GM12878 (cell line): ENCODE data around the gene ZCCHC24. TPM values are rescaled to one million over a fixed set of nuclear protein-coding genes. Genes with fewer than 3 reads are reported as not detected.

ENCODE experiments used
- ATAC-seq: fragments of 200-7000 bp; cut with Tn5 transposase; 3 replicates; pipeline ENCODE4 v1.9.1; 2020; ENCODE audit warnings: mild to moderate bottlenecking, moderate library complexity
- BruUV-seq: library from RNA; stranded (reverse); fragments of 400-500 nt; replicated peaks from 2 replicates; lab custom pipeline; 2021; lab: Mats Ljungman, UMichigan
- CTCF ChIA-PET: fragments of 300-600 bp; sonication (Branson Sonifier 250); formaldehyde crosslinking; extraction: SDS; loops from one replicate; lab custom pipeline; 2021; ENCODE audit warnings: inconsistent platforms; lab: Yijun Ruan, JAX
- POLR2A ChIA-PET: fragments of 350-600 bp; formaldehyde crosslinking; extraction: SDS; loops from one replicate; lab custom pipeline; 2021; ENCODE audit warnings: inconsistent platforms; lab: Charles Lee
- RAD21 ChIA-PET: fragments of 300-600 bp; sonication (Branson Sonifier 250); formaldehyde crosslinking; loops from one replicate; lab custom pipeline; 2023; ENCODE audit warnings: antibody characterized with exemption; ENCODE audit not compliant: unreplicated experiment; lab: Charles Lee
- SMC1A ChIA-PET: fragments of 300-600 bp; sonication (Branson Sonifier 250); formaldehyde crosslinking; loops from one replicate; lab custom pipeline; 2023; ENCODE audit not compliant: unreplicated experiment, uncharacterized antibody; lab: Charles Lee
- DNase-seq: peaks from one replicate; pipeline ENCODE4 v3.0.0-alpha.2; 2011; ENCODE audit warnings: low read depth, low spot score
- FAIRE-seq: peaks from 3 replicates; lab custom pipeline; 2011; peaks lifted over from hg19 to GRCh38; lab: Jason Lieb, UNC
- H2AFZ ChIP-seq: 2 replicates; pipeline ENCODE4 v1.6.0; 2011; ENCODE audit warnings: low read depth, low read length, control low read depth; ENCODE audit not compliant: control insufficient read depth
- H3K27ac ChIP-seq: 2 replicates; pipeline ENCODE4 v1.5.1; 2011; ENCODE audit warnings: control low read depth; ENCODE audit not compliant: control insufficient read depth, insufficient read depth
- H3K27me3 ChIP-seq, 2 experiments: replicated peaks in 1 of 2; 2 replicates each; pipeline versions ENCODE4 v1.6.0 to v1.6.1; 2011; ENCODE audit warnings: low read length in 1 of 2; ENCODE audit not compliant: control insufficient read depth in 2 of 2, insufficient read depth in 2 of 2
- H3K36me3 ChIP-seq, 2 experiments: 2 replicates each; pipeline ENCODE4 v1.5.1; 2011; ENCODE audit warnings: low read length in 1 of 2; ENCODE audit not compliant: control insufficient read depth in 2 of 2, insufficient read depth in 2 of 2
- H3K4me1 ChIP-seq: 2 replicates; pipeline ENCODE4 v1.6.1; 2011; ENCODE audit warnings: mild to moderate bottlenecking, low read length, moderate library complexity, mixed read lengths; ENCODE audit not compliant: control insufficient read depth, insufficient read depth
- H3K4me2 ChIP-seq: 2 replicates; pipeline ENCODE4 v1.6.0; 2011; ENCODE audit warnings: control low read depth; ENCODE audit not compliant: control insufficient read depth, insufficient read depth
- H3K4me3 ChIP-seq: fragments of 200-600 bp; sonication (generic); 2 replicates; pipeline ENCODE4 v1.5.1; 2016
- H3K79me2 ChIP-seq: 2 replicates; pipeline ENCODE4 v1.6.0; 2011; ENCODE audit warnings: low read length; ENCODE audit not compliant: control insufficient read depth, insufficient read depth
- H3K9ac ChIP-seq: 2 replicates; pipeline ENCODE4 v1.8.0; 2011; ENCODE audit warnings: low read length, control low read depth, mixed read lengths; ENCODE audit not compliant: control insufficient read depth, insufficient read depth
- H3K9me3 ChIP-seq: replicated peaks from 3 replicates; pipeline ENCODE4 v1.5.1; 2011; ENCODE audit warnings: mild to moderate bottlenecking, low read length; ENCODE audit not compliant: control insufficient read depth, insufficient read depth
- H4K20me1 ChIP-seq: 2 replicates; pipeline ENCODE4 v1.6.0; 2011; ENCODE audit not compliant: control insufficient read depth, insufficient read depth
- BMI1 ChIP-seq: fragments of 450-650 bp; IDR thresholded peaks from 2 replicates; pipeline ENCODE4 v1.6.1; 2016; ENCODE audit warnings: mild to moderate bottlenecking, moderate library complexity, borderline replicate concordance
- CHD4 ChIP-seq: fragments of 200-600 bp; sonication (generic); IDR thresholded peaks from 2 replicates; pipeline ENCODE4 v1.6.1; 2016; ENCODE audit warnings: mild to moderate bottlenecking
- EGR1 ChIP-seq, 2 experiments: IDR thresholded peaks; 1 replicate in 1 of 2; 2 replicates in 1 of 2; pipeline ENCODE4 v1.6.1; 2011 to 2012; ENCODE audit warnings: low read depth in 2 of 2, low read length in 2 of 2, borderline replicate concordance in 1 of 2, mild to moderate bottlenecking in 1 of 2, moderate library complexity in 1 of 2
- FOXK2 ChIP-seq: fragments of 450-650 bp; IDR thresholded peaks from 2 replicates; pipeline ENCODE4 v1.6.1; 2017; ENCODE audit warnings: mild to moderate bottlenecking, moderate library complexity
- FOXM1 ChIP-seq: IDR thresholded peaks from 2 replicates; pipeline ENCODE4 v1.6.1; 2012; ENCODE audit warnings: low read depth, mild to moderate bottlenecking, inconsistent platforms, low read length, moderate library complexity
- SREBF1 ChIP-seq: IDR thresholded peaks from 2 replicates; pipeline ENCODE4 v1.6.1; 2012; ENCODE audit warnings: mild to moderate bottlenecking, low read length
- STAT1 ChIP-seq: fragments of 450-650 bp; conservative IDR thresholded peaks from 2 replicates; pipeline ENCODE4 v1.6.1; 2014; ENCODE audit warnings: antibody characterized with exemption, mild to moderate bottlenecking
- WRNIP1 ChIP-seq: IDR thresholded peaks from 2 replicates; pipeline ENCODE4 v1.6.1; 2011; ENCODE audit warnings: low read depth, low read length, improper control_type of control experiment, borderline replicate concordance
- WGBS: methylation state at CpG from one replicate; pipeline ENCODE4 v1.1.6; 2016; ENCODE audit warnings: low lambda C conversion rate; ENCODE audit not compliant: insufficient replicate concordance, insufficient coverage; ENCODE audit errors: missing lambda C conversion rate; 5-methylcytosine and 5-hydroxymethylcytosine counted together
- in situ Hi-C: fragments of 300-500 bp; cut with MboI; formaldehyde crosslinking; loops from 9 replicates; pipeline ENCODE4 v1.14.3; 2018; ENCODE audit warnings: mixed read lengths
- intact Hi-C: fragments of 100-400 bp; cut with micrococcal nuclease; formaldehyde crosslinking; loops from one replicate; pipeline ENCODE4 v1.14.2; 2022; ENCODE audit not compliant: unreplicated experiment
- polyA plus RNA-seq, 11 experiments: library from polyadenylated mRNA; depleted of rRNA in 4 of 11; unstranded in 6 of 11; stranded (reverse) in 5 of 11; fragments of >200 nt; fragmentation: Nextera tagmentation in 4 of 11; fragmentation: Illumina TruSeq in 1 of 11; extraction: Ambion mirVana in 4 of 11; extraction: Trizol in 1 of 11; gene quantifications; 1 replicate in 1 of 11; 2 replicates in 10 of 11; pipeline versions ENCODE4 v1.2.1 to v1.2.3, GENCODE V29; 2011 to 2016; ENCODE audit warnings: inconsistent platforms in 2 of 11, missing spikeins in 2 of 11, low read depth in 1 of 11
- total RNA-seq, 4 experiments: library from RNA; depleted of rRNA in 3 of 4; stranded (reverse); fragments of >200 nt in 3 of 4; fragmentation: Illumina TruSeq in 1 of 4; extraction: Trizol in 1 of 4; gene quantifications; 2 replicates each; pipeline versions ENCODE4 v1.2.1 to v1.2.3, GENCODE V29; 2013 to 2021
- TF ChIP-seq, protein P1 (sequence below): IDR thresholded peaks from 2 replicates; pipeline ENCODE4 v1.6.1; 2011; ENCODE audit warnings: borderline replicate concordance, low read depth, mild to moderate bottlenecking, moderate library complexity, mixed read lengths, low read length; ENCODE audit not compliant: insufficient read depth; ENCODE audit errors: extremely low read length
- TF ChIP-seq, protein P2 (sequence below): IDR thresholded peaks from 2 replicates; pipeline ENCODE4 v1.6.1; 2011; ENCODE audit warnings: mild to moderate bottlenecking, low read depth, low read length, moderate library complexity; ENCODE audit not compliant: insufficient replicate concordance

The ZCCHC24 gene
- total and polyA plus RNA-seq, 10 of the 15 experiments (the other 5 are each of a cell fraction or from before 2014, with no cell fraction given), result 0.02 to 0.62 (median 0.04) TPM; not detected in 4

GRCh38 chr10:79417731-79418130 lies 27.7 kb downstream of the ZCCHC24 start (continued):
- TF ChIP-seq, protein P1, sequence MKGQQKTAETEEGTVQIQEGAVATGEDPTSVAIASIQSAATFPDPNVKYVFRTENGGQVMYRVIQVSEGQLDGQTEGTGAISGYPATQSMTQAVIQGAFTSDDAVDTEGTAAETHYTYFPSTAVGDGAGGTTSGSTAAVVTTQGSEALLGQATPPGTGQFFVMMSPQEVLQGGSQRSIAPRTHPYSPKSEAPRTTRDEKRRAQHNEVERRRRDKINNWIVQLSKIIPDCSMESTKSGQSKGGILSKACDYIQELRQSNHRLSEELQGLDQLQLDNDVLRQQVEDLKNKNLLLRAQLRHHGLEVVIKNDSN, result no peak
- no peak for TF ChIP-seq STAT1
- TF ChIP-seq WRNIP1, result no peak
- no peak for TF ChIP-seq SREBF1
- TF ChIP-seq, protein P2, sequence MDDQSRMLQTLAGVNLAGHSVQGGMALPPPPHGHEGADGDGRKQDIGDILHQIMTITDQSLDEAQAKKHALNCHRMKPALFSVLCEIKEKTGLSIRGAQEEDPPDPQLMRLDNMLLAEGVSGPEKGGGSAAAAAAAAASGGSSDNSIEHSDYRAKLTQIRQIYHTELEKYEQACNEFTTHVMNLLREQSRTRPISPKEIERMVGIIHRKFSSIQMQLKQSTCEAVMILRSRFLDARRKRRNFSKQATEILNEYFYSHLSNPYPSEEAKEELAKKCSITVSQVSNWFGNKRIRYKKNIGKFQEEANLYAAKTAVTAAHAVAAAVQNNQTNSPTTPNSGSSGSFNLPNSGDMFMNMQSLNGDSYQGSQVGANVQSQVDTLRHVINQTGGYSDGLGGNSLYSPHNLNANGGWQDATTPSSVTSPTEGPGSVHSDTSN, result no peak
- no peak for TF ChIP-seq CHD4
- TF ChIP-seq, all 136 proteins: peak for 0

DNA sequence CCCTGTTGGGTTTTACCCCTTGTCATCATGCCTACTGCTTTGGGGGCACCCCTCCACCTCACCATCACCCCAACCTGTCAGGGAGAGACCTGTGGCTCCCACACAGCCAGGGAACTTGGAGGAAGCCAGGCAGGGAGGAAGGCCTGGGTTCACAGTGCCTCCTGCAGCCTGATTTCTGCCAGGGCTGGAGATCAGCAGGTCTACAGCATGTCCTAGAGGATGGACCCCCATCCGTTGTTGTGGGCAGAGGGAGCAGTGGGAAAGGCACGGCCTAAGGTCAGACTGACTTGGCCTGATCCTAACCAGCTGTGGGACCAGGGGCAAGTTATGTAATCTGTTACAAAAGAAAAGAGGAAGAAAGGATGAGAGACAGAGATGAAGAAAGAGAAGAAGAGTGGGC lies 28.2 kb downstream of the ZCCHC24 start:
- DNase-seq, result no peak
- Histone ChIP-seq H3K27me3 (no peaks in the 10 kb centered on the region; a peak in 1 of 4 replicates), H2AFZ (no peak overlapping the region), H3K4me2 (no peak overlapping the region), H3K4me3 (no peak overlapping the region), H4K20me1 (no peaks in the 10 kb centered on the region), H3K27ac (no peak overlapping the region), H3K79me2 (no peaks in the 10 kb centered on the region), H3K9ac (no peak overlapping the region), H3K9me3 (no peaks in the 10 kb centered on the region), H3K4me1 (peaks cover 6% of the 10 kb centered on the region), H3K36me3 (no peaks in the 10 kb centered on the region)
- POLR2A ChIA-PET, result no interaction called here
- RAD21 ChIA-PET, result no interaction called here
- in situ Hi-C loops (no loop called here), intact Hi-C loops (no loop called here)
- SMC1A ChIA-PET, result no interaction called here
- 11% methylated on average over 2 of the region's 2 CpGs for WGBS
- BruUV-seq, result no TSS peak
- no peak for ATAC-seq
- CTCF ChIA-PET, result no interaction called here
- no peak for FAIRE-seq
- TF ChIP-seq EGR1 (IDR thresholded peaks at IDR 0.05; ENCODE audit: borderline replicate concordance in 1 of 2, low read depth in 2 of 2, low read length in 2 of 2) (no peak), CHD4 (no peak), FOXK2 (no peak), FOXM1 (no peak), BMI1 (no peak)
- TF ChIP-seq, protein P2, result no peak
